Osteoblast (primary cell): ENCODE measurements around the gene LHFPL6. TPM values are rescaled to one million over a fixed set of nuclear protein-coding genes. Genes with fewer than 3 reads are reported as not detected.
A peak's percentile ranks its signal among the peaks of the same experiment; 100 is the strongest.

Experiments used
- DNase-seq: peaks from one replicate; pipeline ENCODE4 v3.0.0; 2011; ENCODE audit warnings: low spot score, mixed read lengths; ENCODE audit not compliant: insufficient read length; ENCODE audit errors: missing footprints
- H2AFZ ChIP-seq: 2 replicates; pipeline ENCODE4 v1.6.0; 2011; ENCODE audit warnings: mild to moderate bottlenecking, low read length
- H3K27ac ChIP-seq: 2 replicates; pipeline ENCODE4 v1.5.1; 2011; ENCODE audit warnings: mild to moderate bottlenecking, low read depth, low read length, moderate library complexity
- H3K27me3 ChIP-seq: 2 replicates; pipeline ENCODE4 v1.6.0; 2012; ENCODE audit warnings: mild to moderate bottlenecking, control low read depth, inconsistent platforms, low read length, moderate library complexity; ENCODE audit not compliant: insufficient read depth
- H3K36me3 ChIP-seq: 2 replicates; pipeline ENCODE4 v1.5.1; 2011; ENCODE audit warnings: mild to moderate bottlenecking, low read length, control low read depth, moderate library complexity; ENCODE audit not compliant: insufficient read depth
- H3K4me1 ChIP-seq: 2 replicates; pipeline ENCODE4 v1.5.1; 2011; ENCODE audit warnings: mild to moderate bottlenecking, low read length, control low read depth, moderate library complexity; ENCODE audit not compliant: insufficient read depth
- H3K4me2 ChIP-seq: 2 replicates; pipeline ENCODE4 v1.6.0; 2011; ENCODE audit warnings: mild to moderate bottlenecking, low read length; ENCODE audit not compliant: insufficient read depth
- H3K4me3 ChIP-seq: fragments of 200-600 bp; sonication (generic); 3 replicates; pipeline ENCODE4 v1.5.1; 2012; ENCODE audit warnings: mild to moderate bottlenecking, low read length, inconsistent platforms; ENCODE audit not compliant: insufficient read depth
- H3K79me2 ChIP-seq: 2 replicates; pipeline ENCODE4 v1.6.0; 2012; ENCODE audit warnings: mild to moderate bottlenecking, low read length, control low read depth, inconsistent platforms; ENCODE audit not compliant: insufficient read depth
- H3K9me3 ChIP-seq: 2 replicates; pipeline ENCODE4 v1.5.1; 2011; ENCODE audit warnings: low read depth, low read length, control low read depth
- H4K20me1 ChIP-seq: 2 replicates; pipeline ENCODE4 v1.6.0; 2012; ENCODE audit warnings: mild to moderate bottlenecking, low read length, control low read depth; ENCODE audit not compliant: insufficient read depth
- CTCF ChIP-seq: IDR thresholded peaks from 2 replicates; pipeline ENCODE4 v1.5.1; 2011; ENCODE audit warnings: mild to moderate bottlenecking, low read depth, low read length, moderate library complexity; ENCODE audit errors: extremely low read depth
- total RNA-seq: library from RNA; depleted of rRNA; stranded (reverse); fragments of >200 nt; gene quantifications from 2 replicates; pipeline ENCODE4 v1.2.3, GENCODE V29; 2012

Gene LHFPL6
- total RNA-seq, 1 donor, result 112 TPM

- no peak overlapping the region for H3K27ac ChIP-seq
- H3K9me3 ChIP-seq, result no peaks in the 10 kb centered on the region
- H2AFZ ChIP-seq, result no peak overlapping the region
- no peak for TF ChIP-seq CTCF
- H3K27me3 ChIP-seq, result peaks cover 32% of the 10 kb centered on the region
- no peak overlapping the region for H3K4me3 ChIP-seq
- H3K36me3 ChIP-seq, result no peaks in the 10 kb centered on the region
- H4K20me1 ChIP-seq, result no peaks in the 10 kb centered on the region
- no peak overlapping the region for H3K4me2 ChIP-seq
- DNase-seq, result no peak
- H3K4me1 ChIP-seq, result no peaks in the 10 kb centered on the region
- no peaks in the 10 kb centered on the region for H3K79me2 ChIP-seq
Measured at GRCh38 chr13:39618561-39618960, 15.6 kb upstream of the LHFPL6 start.

GRCh38 chr13:39616087-39616694, 13.2 kb upstream of the LHFPL6 start:
- Histone ChIP-seq H2AFZ (peak overlapping the region; percentile 33), H3K27me3 (peaks cover 25% of the 10 kb centered on the region), H3K9me3 (no peaks in the 10 kb centered on the region), H3K79me2 (no peaks in the 10 kb centered on the region), H3K4me2 (no peak overlapping the region), H3K27ac (no peak overlapping the region), H3K4me3 (no peak overlapping the region), H3K36me3 (no peaks in the 10 kb centered on the region), H4K20me1 (no peaks in the 10 kb centered on the region), H3K4me1 (no peaks in the 10 kb centered on the region)
- TF ChIP-seq CTCF, result peak; percentile 96
- no peak for DNase-seq

- no peak for DNase-seq
- Histone ChIP-seq H3K4me3 (no peak overlapping the region), H3K79me2 (no peaks in the 10 kb centered on the region), H4K20me1 (no peaks in the 10 kb centered on the region), H3K4me1 (no peaks in the 10 kb centered on the region), H3K9me3 (no peaks in the 10 kb centered on the region), H3K27ac (no peak overlapping the region), H3K36me3 (no peaks in the 10 kb centered on the region), H3K4me2 (no peak overlapping the region), H3K27me3 (peaks cover 4% of the 10 kb centered on the region), H2AFZ (no peak overlapping the region)
- TF ChIP-seq CTCF, result peak; percentile 82
Measured at GRCh38 chr13:39612023-39612637, 9.1 kb upstream of the LHFPL6 start.

- Histone ChIP-seq H4K20me1 (no peaks in the 10 kb centered on the region), H3K27ac (no peak overlapping the region), H3K79me2 (no peaks in the 10 kb centered on the region), H3K27me3 (no peaks in the 10 kb centered on the region), H2AFZ (no peak overlapping the region), H3K4me3 (no peak overlapping the region), H3K9me3 (no peaks in the 10 kb centered on the region), H3K4me2 (no peak overlapping the region), H3K4me1 (no peaks in the 10 kb centered on the region), H3K36me3 (no peaks in the 10 kb centered on the region)
- TF ChIP-seq CTCF, result no peak
- DNase-seq, result no peak
Measured at GRCh38 chr13:39607876-39608275, 4.9 kb upstream of the LHFPL6 start.
